Bronchus fibroblast of lung (primary cell): ENCODE measurements around the gene KIAA0930. TPM values are rescaled to one million over a fixed set of nuclear protein-coding genes. Genes with fewer than 3 reads are reported as not detected.

Source experiments
- total RNA-seq: library from RNA; depleted of rRNA; stranded (reverse); fragments of >200 nt; gene quantifications from 2 replicates; pipeline ENCODE4 v1.2.3, GENCODE V29; 2015

The KIAA0930 gene
- 15.5 and 16.3 TPM in 2 replicates for total RNA-seq

GRCh38 chr22:45240810-45241631 is at the start of gene KIAA0930:
TSS of gene KIAA0930 (minus strand) at chr22:45240894. CDS start at chr22:45240703, 191 bp downstream.

GRCh38 chr22:45284705-45285262 is 44.1 kb upstream of the KIAA0930 start, which contains the start of gene UPK3A:
TSS of gene UPK3A (plus strand) at chr22:45284949. CDS start at chr22:45285014, 65 bp downstream.

GRCh38 chr22:45163451-45164269 is 77.0 kb downstream of the KIAA0930 start, which contains the start of gene NUP50:
TSS of gene NUP50 (plus strand) at chr22:45163925. CDS start at chr22:45168178, 4,253 bp downstream.

Other genes starting within 250 kb of the KIAA0930 start
- under 0.01 TPM in 1 of 2 replicates, not detected in the other for gene PHF21B, start 230.9 kb downstream of the KIAA0930 start, total RNA-seq
- gene NUP50, start 77.0 kb downstream of the KIAA0930 start, total RNA-seq: 34.2 and 46.1 TPM in 2 replicates
- gene UPK3A, start 44.1 kb upstream of the KIAA0930 start, total RNA-seq: not detected in 2 replicates
- 7.1 and 8.2 TPM in 2 replicates for gene FAM118A, start 69.0 kb upstream of the KIAA0930 start, total RNA-seq
- not detected in 2 replicates for gene SMC1B, start 172.7 kb upstream of the KIAA0930 start, total RNA-seq
- gene RIBC2, start 172.8 kb upstream of the KIAA0930 start, total RNA-seq: 1.0 and 2.9 TPM in 2 replicates